ENCODE measurements around the gene NFE2L3.
"Not testable (repeated sequence)": the region's sequence is repeated elsewhere in the genome, so short reads cannot be mapped to it uniquely, and the experiment has no call there.

Gene NFE2L3

GRCh38 chr7:26188957-26189541 is 37.1 kb downstream of the NFE2L3 start:
- DNase-seq, result no peak

- no peak for DNase-seq
These were observed 37.7 kb downstream of the NFE2L3 start for GRCh38 chr7:26189697-26190096.

GRCh38 chr7:26190417-26190869 is 38.4 kb downstream of the NFE2L3 start:
- no peak for DNase-seq

DNA sequence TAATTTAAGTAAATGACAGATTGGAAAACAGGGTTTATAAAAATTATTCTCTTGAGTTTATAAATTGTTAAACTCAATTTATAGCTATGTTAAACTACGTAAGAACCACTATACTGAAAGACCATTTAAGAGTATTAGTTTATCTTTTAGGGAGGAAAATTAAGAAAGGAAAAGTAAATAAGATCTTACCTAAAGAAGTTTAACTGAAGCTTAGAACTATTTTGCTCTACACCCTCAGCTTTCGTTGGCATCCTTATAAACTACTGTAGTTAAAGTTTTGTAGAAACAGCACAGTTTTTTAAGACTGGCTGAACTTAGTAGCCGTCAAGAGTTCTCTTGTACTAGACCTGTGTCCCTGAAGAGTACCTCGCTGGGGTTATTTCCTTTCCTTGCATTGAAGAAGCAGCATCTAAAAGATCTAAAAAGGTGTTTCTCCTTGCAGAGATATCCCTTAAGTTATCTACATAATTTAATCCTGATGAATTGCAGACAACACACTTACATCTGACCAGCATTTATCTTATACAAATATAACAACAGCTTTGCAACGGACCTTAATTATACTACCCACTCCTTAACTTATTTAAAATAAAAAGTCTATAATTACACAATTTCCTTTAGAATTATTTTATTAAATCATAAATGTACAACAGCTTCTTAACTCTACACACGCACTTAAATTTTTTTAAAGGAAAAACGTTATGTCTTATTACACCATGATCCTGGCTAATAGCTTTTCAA is 39.4 kb downstream of the NFE2L3 start:
- DNase-seq, result no peak

- DNase-seq, result no peak
These were observed 40.0 kb downstream of the NFE2L3 start for GRCh38 chr7:26191974-26192479.

- no peak for DNase-seq
These were observed 40.6 kb downstream of the NFE2L3 start for GRCh38 chr7:26192485-26193087.

GRCh38 chr7:26193432-26194207 is 41.6 kb downstream of the NFE2L3 start:
- no peak for DNase-seq

DNA sequence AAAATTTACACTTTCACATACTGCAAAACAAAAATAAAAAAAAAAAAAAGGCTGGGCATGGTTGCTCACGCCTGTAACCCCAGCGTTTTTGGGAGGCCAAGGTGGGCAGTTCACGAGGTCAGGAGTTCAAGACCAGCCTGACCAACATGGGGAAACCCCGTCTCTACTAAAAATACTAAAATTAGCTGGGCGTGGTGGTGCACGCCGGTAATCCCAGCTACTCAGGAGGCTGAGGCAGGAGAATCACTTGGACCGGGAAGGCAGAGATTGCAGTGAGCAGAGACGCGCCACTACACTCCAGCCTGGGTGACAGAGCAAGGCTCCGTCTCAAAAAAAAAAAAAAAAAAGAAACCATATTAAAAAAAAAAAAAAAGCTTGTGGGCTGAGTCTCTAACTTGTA is 42.8 kb downstream of the NFE2L3 start:
- DNase-seq, result not testable (repeated sequence)

- DNase-seq, result no peak
These were observed 43.2 kb downstream of the NFE2L3 start for GRCh38 chr7:26195182-26195581.

- DNase-seq, result no peak
These were observed 44.1 kb downstream of the NFE2L3 start for GRCh38 chr7:26195867-26196657.

GRCh38 chr7:26197153-26198115 is 45.4 kb downstream of the NFE2L3 start:
- DNase-seq, result no peak

DNA sequence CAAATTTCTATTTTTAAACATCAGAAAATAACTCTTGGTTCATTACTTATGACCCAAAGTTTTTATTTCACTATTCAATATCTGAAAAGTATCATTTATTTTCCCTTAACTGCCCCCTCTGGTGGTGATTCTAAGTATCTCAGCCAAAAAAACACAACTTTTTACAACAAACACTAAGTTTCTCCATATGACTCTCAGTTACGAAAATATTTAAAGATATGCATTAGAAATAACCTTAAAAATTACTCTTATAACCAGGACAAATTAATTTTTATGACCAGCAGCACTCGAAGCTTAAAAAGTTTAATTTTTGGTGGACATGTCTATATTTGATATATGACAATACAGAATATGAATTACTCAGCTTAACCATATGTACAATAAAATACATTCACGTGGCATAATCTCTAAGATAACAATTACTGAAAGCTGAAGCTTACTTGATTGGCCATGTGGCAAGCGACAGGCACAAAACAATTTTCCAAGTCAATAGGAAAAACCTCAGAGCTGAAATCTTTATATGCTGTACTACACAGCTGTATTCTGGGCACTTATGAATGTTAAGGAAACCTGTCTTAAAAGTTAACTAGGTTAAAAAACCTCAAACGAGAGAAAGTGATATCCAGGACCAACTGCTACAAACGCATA is 46.3 kb downstream of the NFE2L3 start:
- no peak for DNase-seq

DNA sequence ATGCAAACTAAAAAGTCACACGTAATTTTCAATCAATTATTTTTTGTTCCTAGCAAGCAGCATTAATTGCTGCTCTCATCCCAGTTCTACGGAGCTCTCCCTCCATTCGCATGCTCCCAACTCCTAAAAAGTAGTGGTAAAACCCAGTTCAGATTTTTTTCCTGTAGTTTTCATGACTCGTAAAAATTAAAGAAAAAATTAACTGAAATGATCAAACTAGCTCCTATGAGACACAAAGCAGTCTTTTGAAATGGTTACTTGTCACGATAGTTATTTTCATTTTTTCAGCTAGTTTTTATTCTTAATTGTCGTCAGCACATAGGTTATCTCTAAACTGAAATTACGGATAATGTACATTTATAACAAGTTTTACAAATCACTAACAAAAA is 46.8 kb downstream of the NFE2L3 start:
- DNase-seq, result no peak

DNA sequence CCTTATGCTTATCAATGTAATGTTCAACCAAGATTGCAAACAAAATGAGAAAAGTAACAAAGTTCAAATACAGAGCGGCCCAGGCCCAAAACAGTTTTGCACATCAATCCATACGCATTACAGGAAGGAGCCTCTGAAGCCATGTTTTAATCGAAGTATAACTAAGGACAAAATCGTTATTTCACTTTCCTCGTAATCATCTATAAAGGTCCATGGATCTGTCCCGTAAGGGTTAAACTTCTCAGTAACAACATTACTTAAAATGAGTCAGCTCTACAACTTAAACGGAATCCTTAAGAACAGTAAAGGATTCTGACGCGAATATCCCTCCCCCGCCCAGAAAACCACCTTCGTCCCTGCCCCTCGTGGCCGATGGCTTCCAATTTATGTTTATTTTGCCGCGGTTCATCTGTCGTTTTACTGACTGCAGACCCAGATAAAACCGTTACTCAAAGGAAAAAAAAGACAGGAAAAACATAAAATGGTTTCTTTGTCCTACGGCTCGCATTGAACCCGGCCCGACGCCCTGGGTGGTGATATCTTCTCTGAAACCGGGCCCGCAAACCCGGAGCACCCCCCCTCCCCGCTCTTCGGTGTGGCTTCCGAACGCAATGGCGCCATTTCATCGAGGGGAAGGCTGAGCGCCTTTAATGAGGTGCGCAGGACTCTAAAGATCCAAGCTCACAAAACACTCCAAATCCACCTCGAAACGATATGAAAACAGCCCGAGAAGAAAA is 47.5 kb downstream of the NFE2L3 start:
- DNase-seq, result no peak

GRCh38 chr7:26200038-26200443 is 48.0 kb downstream of the NFE2L3 start:
- peak; percentile 55 for DNase-seq

- DNase-seq, result peak; percentile 99
These were observed 48.6 kb downstream of the NFE2L3 start, which contains the start of gene HNRNPA2B1 for GRCh38 chr7:26200444-26201246. Gene HNRNPA2B1 (minus strand): TSS chr7:26200746. CDS start chr7:26200577, 169 bp downstream.

- no peak for DNase-seq
These were observed 49.4 kb downstream of the NFE2L3 start, which contains the start of gene CBX3 for GRCh38 chr7:26201247-26202018. Gene CBX3 (plus strand): TSS chr7:26201745. CDS start chr7:26202999, 1,254 bp downstream.

Data from fibroblast of skin of right quadriceps (primary cell).